Stimulated activated CD8-positive, alpha-beta memory T cell treated with anti-CD3 and anti-CD28 coated beads, Interleukin-7, amount 100 ng/mL, for 48 hours (primary cell): ENCODE data around the gene MBNL3.

Source experiments
- DNase-seq, 2 donors: peaks; one replicate each; pipeline ENCODE4 v3.0.0-alpha.2; 2020; ENCODE audit warnings: low read depth in 1 of 2; ENCODE audit errors: extremely low read depth in 1 of 2

Gene MBNL3

GRCh38 chrX:132423323-132423722 is 65.5 kb downstream of the MBNL3 start:
- no peak for DNase-seq

GRCh38 chrX:132415012-132415411 is 73.8 kb downstream of the MBNL3 start:
- no peak for DNase-seq

DNA sequence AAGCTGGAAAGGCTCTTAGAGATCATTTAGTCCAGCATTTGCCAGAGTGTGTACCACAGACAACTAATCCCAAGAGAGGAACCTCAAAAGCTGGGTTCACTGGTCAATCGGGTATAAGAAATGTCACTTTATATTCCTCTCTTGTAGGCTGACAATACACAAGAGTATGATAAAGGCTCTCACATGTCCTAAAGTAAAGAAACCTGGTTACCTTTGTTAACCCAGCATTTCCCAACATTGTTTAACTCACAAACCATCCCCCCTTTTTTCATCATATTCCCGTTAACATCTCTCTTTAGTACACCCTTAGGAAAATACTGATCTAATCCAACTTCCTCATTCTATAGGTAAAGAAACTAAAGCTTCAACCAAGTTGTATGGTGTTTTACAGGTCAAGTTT is 74.4 kb downstream of the MBNL3 start:
- DNase-seq: no peak

DNA sequence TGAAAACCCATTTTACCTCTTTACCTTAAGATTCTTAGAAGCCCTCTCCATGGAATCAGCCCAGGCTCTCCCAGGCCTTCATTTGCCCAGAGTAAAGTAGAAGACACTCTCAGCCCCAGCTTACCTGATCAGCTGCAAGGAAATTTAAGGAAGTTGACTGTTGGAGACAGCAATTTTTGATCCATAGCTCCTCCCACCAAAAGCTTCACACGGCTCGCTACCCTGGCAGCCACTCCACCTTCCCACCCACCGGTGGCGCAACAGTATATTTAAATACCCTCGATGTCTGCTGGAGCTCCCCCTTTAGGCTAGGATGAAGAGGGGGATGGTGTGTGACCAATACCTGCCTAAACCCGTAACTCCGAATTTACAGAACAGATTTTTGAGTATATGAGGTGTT is 75.4 kb downstream of the MBNL3 start:
- no peak for DNase-seq

DNA sequence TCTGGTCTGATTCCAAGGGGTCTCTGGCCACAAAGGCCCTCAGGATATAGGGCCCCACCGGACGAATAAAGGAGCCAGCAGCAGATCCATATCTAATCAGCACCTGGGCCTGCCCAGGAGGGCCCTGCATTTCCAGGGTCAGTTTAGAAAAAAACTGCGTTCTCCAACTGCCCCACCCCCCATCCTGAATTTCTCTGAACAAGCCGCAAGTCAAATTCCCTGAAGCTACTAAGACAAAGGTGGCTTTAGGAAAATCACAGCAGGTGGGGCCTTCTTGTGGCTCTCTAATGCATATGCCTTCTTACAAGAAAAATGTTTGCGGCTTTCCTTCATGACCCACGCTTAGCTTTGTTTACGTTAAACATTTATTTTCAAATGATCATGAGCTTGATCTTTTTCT is 76.6 kb downstream of the MBNL3 start:
- DNase-seq: no peak

DNA sequence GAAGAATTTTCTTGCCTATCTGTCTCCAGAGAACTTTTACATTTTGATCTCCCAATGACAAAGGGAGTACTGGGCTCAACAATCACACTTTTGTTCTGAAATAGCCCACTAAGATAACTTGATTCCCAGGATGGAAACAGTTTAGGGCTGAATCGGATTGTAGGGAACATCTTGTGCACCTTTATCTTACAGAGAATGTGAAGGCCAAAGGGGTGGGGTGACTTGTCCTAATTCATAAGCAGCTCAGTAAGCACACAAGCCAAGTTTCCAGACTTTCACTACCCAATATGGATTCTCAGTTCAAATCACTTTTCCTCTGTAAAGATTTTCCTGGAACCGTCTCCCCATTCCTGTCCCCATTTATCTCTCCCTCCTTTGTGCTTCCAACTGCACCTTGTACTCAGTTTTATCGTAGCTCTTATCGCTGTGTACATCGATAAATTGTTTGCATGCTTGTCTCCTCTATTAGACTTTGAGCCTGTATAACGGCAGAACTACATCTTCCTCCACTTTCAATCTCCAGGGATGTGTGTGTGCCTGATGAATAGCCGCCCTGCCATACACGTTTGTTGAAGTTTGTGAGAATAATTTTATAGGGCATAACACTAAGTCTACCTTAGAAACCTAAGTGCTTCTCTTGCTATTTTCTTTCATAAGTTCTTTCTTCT is 77.4 kb downstream of the MBNL3 start:
- DNase-seq: no peak

- no peak for DNase-seq
Measured at GRCh38 chrX:132409780-132410556, 78.9 kb downstream of the MBNL3 start.

DNA sequence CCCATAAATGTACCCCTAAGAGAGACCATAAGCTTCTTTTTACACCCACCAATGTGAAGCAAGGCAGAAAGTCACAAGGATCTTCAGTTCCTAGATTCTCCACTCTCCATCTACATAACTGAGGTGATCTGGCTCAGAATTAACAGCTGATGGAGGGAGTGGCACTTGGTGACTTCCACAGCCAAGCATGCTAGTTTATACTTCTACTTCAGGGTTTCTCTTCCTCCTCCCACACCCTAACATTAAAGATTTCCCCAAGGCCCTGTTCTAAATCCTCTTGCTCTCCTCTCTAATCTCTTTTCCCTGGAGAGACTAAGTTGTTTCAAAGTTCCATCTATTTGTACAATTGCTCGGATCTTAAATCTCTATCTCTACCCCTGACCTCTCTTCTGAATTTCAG is 81.1 kb downstream of the MBNL3 start:
- no peak for DNase-seq

- DNase-seq: no peak
Measured at GRCh38 chrX:132406106-132406505, 82.7 kb downstream of the MBNL3 start.

DNA sequence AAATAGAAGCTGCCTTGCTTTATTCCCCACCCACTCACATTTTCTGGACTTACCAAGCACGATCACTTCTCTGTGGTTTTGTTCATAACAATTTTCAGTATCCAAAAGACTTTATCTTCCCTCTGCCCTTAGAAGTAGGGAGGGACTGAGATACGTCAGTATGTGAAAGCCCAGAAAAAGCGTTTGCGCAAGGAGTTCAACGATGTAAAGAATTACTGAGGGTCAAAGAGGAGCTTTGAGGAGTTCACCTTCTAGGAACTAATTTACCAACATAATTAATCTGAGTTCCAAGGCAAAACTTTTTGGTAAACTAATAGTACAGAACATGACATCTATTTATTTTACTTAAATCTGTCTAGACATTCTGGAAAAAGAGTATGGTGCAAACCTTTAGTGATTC is 84.6 kb downstream of the MBNL3 start:
- DNase-seq: no peak

DNA sequence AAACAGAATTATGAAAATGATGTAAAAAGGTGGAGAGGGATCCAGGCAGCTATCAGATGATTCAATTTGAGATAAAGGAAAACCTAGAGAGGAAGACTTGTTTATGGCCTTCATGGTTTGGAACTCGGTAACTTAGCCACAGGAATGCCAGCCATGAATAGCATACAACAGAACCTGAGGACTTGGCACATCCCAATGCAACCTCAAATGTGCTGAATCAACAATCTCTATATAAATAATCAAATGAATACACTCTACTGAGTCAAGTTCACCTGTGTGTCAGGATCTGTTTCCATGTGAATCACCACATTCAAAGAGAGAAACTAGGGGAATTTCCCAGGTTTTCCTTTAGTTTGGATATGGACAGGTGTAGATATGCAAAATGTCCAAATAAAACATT is 86.9 kb downstream of the MBNL3 start:
- no peak for DNase-seq

GRCh38 chrX:132400706-132401105 is 88.1 kb downstream of the MBNL3 start:
- no peak for DNase-seq

DNA sequence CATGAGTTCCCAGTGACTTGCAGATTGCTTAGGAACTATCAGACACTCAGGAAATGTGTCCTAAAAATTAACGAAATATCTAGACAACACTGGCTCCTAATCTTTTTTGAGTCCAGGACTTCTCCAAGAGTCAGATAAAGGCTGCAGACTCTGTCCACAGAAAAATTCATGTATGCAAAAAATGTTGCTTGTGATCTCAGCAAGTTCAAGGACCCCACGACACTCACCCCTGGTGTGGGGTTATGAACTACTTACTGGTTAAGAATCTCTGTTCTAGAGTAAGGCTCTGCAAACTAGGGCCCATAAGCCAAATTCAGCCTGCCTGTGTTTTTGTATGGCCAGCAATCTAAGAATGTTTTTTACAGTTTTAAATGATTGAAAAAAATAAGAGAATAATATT is 93.2 kb downstream of the MBNL3 start:
- no peak for DNase-seq

DNA sequence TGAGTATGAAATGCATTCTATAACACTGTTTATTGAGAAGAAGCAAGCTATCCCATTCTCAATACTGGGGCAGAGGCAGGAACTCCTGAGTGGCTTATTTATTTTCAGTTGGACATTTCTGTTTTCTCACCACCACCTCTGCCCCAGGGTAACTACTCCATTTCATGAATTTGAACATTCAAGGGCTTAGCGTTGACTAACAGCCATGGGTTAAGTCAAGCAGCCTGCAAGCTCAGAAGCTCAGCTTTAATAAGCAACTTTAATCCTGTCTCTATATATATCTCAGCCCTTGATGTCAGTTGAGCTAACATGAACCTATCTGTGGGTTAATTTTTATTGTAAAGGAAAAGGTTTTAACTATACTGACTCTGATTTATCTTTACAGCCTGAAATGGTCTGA is 93.8 kb downstream of the MBNL3 start:
- no peak for DNase-seq

DNA sequence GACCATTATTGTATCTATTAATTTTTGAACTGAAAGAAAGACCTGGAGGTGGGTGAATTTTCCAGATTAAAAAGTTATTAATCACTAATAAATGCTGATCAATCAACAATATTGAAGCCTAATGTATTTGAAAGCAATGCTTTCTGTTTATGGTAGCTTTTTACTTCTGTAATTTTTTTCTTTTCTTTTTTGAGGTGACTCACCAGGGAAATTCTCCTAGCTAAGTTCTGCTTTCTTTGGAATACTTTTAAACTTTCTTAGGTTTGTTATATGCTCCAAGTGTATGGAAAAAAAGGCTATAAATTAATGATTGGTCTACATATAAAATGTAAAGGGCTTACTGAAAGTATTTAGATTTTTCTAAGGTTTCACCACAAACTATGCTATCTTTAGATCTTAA is 94.2 kb downstream of the MBNL3 start:
- DNase-seq: no peak

GRCh38 chrX:132393992-132394391 is 94.8 kb downstream of the MBNL3 start:
- DNase-seq: no peak

- no peak for DNase-seq
Measured at GRCh38 chrX:132393485-132393884, 95.4 kb downstream of the MBNL3 start.

DNA sequence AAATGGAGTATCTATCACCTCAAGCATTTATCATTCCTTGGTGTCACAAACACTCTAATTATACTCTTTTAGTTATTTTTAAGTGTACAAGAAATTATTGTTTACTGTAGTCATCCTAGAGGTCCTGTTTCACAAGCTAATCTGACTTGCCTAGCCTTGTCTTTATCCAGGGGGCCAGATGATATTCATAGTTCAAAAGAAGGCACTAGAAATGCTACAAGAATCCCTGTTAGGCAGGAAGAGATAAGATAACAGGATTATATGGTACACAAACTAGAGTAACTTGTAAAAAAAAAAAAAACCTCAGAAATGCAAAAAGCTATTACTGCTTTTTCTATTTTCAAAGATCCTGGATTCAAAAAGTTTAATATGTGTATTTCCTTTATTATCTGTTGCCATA is 95.8 kb downstream of the MBNL3 start:
- DNase-seq: no peak

- no peak for DNase-seq
Measured at GRCh38 chrX:132390792-132391191, 98.0 kb downstream of the MBNL3 start.

DNA sequence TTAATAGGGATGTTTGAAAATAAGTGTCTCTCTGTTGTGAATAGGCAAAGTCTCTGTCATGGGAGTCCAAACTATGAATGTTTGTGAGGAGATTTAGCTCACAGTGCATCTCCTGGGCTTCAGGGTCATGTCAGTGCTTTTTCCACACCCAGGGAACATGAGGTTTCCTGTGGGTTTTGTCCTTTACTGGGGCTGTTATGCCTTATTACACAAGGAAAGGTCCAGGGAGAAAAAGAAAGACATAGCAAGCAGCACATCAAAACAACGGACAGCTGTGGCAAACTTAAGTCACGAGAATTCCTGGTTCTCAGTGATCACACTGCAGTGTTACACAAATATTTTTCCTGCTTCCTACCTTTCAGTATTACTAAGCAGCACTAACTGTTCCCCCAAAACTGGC is 99.4 kb downstream of the MBNL3 start:
- DNase-seq: no peak

GRCh38 chrX:132388371-132388770 is 100.5 kb downstream of the MBNL3 start:
- DNase-seq: no peak

DNA sequence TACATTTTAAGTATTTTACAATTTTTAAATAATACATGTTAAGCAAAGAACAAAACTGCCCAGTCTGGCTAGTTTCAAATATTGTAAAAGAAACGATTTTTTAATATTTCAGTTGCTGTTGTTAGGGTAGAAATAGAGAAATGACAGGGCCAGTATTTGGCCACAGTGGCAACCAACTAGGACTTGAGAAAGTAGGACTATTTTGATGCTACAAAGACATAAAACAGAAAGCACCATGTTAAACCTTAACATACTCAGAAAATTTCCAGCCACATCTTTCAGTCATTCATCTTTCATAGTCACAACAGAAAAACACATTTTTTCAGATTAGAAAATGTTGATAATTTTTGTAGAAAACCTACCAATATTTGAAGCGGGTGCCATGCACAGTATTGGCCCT is 104.5 kb downstream of the MBNL3 start:
- no peak for DNase-seq

- no peak for DNase-seq
Measured at GRCh38 chrX:132382068-132382467, 106.8 kb downstream of the MBNL3 start.
